ENCODE data around the gene NAGPA.

DNA sequence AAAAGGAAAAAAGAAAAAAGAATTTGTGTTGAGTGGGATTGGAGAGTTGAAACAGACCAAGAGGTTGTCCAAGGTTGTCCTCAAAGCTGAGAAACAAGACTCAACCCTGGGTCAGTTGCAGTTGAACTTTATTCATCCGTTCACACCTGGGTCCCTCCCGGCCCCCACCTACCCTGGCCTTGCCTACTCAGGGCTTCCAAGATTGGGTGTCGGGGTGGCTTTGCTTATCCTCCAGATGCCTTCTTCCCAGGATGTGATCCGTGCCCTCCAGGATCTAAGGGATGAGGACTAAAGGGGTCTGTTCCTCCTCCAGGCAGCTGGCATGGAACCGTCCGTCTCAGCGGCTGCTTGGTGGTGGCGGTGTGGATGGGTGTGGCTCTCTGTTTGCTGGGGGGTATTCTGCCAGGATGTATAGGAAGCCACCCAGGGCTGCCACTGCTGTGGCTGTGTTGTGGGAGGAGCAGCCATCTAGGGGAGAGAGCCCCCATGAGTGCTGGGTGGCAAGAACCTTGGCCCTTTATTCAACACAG, 10.3 kb upstream of the NAGPA start:
- no peak for TF ChIP-seq HDAC2 (IDR thresholded peaks at IDR 0.05)
- no peak for TF ChIP-seq POLR2AphosphoS5 (IDR thresholded peaks at IDR 0.05; ENCODE audit: low read length)
- TF ChIP-seq, protein P1, sequence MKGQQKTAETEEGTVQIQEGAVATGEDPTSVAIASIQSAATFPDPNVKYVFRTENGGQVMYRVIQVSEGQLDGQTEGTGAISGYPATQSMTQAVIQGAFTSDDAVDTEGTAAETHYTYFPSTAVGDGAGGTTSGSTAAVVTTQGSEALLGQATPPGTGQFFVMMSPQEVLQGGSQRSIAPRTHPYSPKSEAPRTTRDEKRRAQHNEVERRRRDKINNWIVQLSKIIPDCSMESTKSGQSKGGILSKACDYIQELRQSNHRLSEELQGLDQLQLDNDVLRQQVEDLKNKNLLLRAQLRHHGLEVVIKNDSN (IDR thresholded peaks at IDR 0.05; ENCODE audit: borderline replicate concordance, extremely low read length, insufficient read depth, low read depth, low read length) = no peak
- no peak for TF ChIP-seq POLR2A (IDR thresholded peaks at IDR 0.05; ENCODE audit: low read depth, low read length)
- TF ChIP-seq CHD4 (IDR thresholded peaks at IDR 0.05) = no peak
- no peak for TF ChIP-seq MYC (IDR thresholded peaks at IDR 0.05; ENCODE audit: insufficient read depth, insufficient read length, insufficient replicate concordance, low read length, severe bottlenecking)
- no peak for TF ChIP-seq EP300 (IDR thresholded peaks at IDR 0.05; ENCODE audit: borderline replicate concordance in 1 of 2, control insufficient read depth in 1 of 2, low read depth in 2 of 2, low read length in 2 of 2)

Measured in GM12878 (cell line).